HEK293 (cell line): ENCODE results near the gene CRABP2.

ENCODE experiments used
- CTCF ChIA-PET: fragments of 350-600 bp; formaldehyde crosslinking; extraction: SDS; loops from one replicate; lab custom pipeline; 2021; ENCODE audit warnings: antibody characterized with exemption; lab: Yijun Ruan, JAX
- POLR2A ChIA-PET: fragments of 300-600 bp; formaldehyde crosslinking; extraction: SDS; loops from one replicate; lab custom pipeline; 2020; ENCODE audit warnings: antibody characterized with exemption, inconsistent platforms; lab: Yijun Ruan, JAX
- H3K27ac ChIP-seq: fragments of 200-500 bp; sonication (Bioruptor generic); 2 replicates; pipeline ENCODE4 v1.5.1; 2014; ENCODE audit warnings: low read depth, low read length, control low read depth, inconsistent platforms; ENCODE audit errors: extremely low read depth
- H3K36me3 ChIP-seq, 2 experiments: fragments of 200-500 bp in 1 of 2; sonication (Bioruptor generic) in 1 of 2; 1 replicate in 1 of 2; 2 replicates in 1 of 2; pipeline ENCODE4 v1.5.1; 2014 to 2017; ENCODE audit warnings: inconsistent platforms in 2 of 2, low read length in 2 of 2; ENCODE audit not compliant: control insufficient read depth in 2 of 2, insufficient read depth in 1 of 2
- H3K4me1 ChIP-seq: fragments of 200-500 bp; sonication (Bioruptor generic); 2 replicates; pipeline ENCODE4 v1.5.1; 2014; ENCODE audit warnings: mild to moderate bottlenecking, low read length, inconsistent platforms; ENCODE audit not compliant: control insufficient read depth, insufficient read depth
- H3K4me3 ChIP-seq: 2 replicates; pipeline ENCODE4 v1.5.1; 2011; ENCODE audit warnings: low read depth, mild to moderate bottlenecking, control low read depth, low read length, moderate library complexity
- H3K9me3 ChIP-seq: fragments of 200-500 bp; sonication (Bioruptor generic); 2 replicates; pipeline ENCODE4 v1.5.1; 2014; ENCODE audit warnings: low read depth, low read length, inconsistent platforms; ENCODE audit not compliant: control insufficient read depth, insufficient read depth
- EGR2 ChIP-seq: fragments of 450-650 bp; formaldehyde crosslinking; IDR thresholded peaks from 2 replicates; pipeline ENCODE4 v1.5.1; 2016; ENCODE audit warnings: low read depth, missing biosample characterization, missing genetic modification characterization
- HOXA7 ChIP-seq: sonication (generic); formaldehyde crosslinking; IDR thresholded peaks from 2 replicates; pipeline ENCODE4 v1.8.1; 2022; ENCODE audit warnings: missing genetic modification reagents, borderline replicate concordance
- HOXC10 ChIP-seq: sonication (generic); formaldehyde crosslinking; IDR thresholded peaks from 2 replicates; pipeline ENCODE4 v1.8.1; 2023; ENCODE audit warnings: mild to moderate bottlenecking, missing genetic modification reagents
- IKZF3 ChIP-seq: fragments of 450-650 bp; IDR thresholded peaks from 2 replicates; pipeline ENCODE4 v1.5.0; 2018; ENCODE audit warnings: missing biosample characterization, mild to moderate bottlenecking, missing genetic modification characterization, moderate library complexity
- KLF8 ChIP-seq: fragments of 450-650 bp; formaldehyde crosslinking; IDR thresholded peaks from 2 replicates; pipeline ENCODE4 v1.5.1; 2016; ENCODE audit warnings: missing biosample characterization, missing genetic modification characterization
- OSR2 ChIP-seq: fragments of 450-650 bp; formaldehyde crosslinking; IDR thresholded peaks from 2 replicates; pipeline ENCODE4 v1.5.1; 2016; ENCODE audit warnings: missing biosample characterization, missing genetic modification characterization
- SETDB1 ChIP-seq: IDR thresholded peaks from one replicate; pipeline ENCODE4 v1.6.1; 2017; ENCODE audit warnings: mild to moderate bottlenecking, low read length, moderate library complexity, mixed read lengths; ENCODE audit not compliant: insufficient read length
- SP7 ChIP-seq: fragments of 450-650 bp; formaldehyde crosslinking; IDR thresholded peaks from 2 replicates; pipeline ENCODE4 v1.5.1; 2016; ENCODE audit warnings: missing biosample characterization, missing genetic modification characterization
- ZBTB17 ChIP-seq: fragments of 450-650 bp; formaldehyde crosslinking; IDR thresholded peaks from 2 replicates; pipeline ENCODE4 v1.5.1; 2016; ENCODE audit warnings: missing biosample characterization, missing genetic modification characterization
- ZFHX2 ChIP-seq: fragments of 450-650 bp; formaldehyde crosslinking; conservative IDR thresholded peaks from 2 replicates; pipeline ENCODE4 v1.5.1; 2016; ENCODE audit warnings: missing biosample characterization, missing genetic modification characterization
- ZNF140 ChIP-seq: fragments of 450-650 bp; formaldehyde crosslinking; IDR thresholded peaks from 2 replicates; pipeline ENCODE4 v1.5.1; 2016; ENCODE audit warnings: missing biosample characterization, missing genetic modification characterization
- ZNF169 ChIP-seq: fragments of 450-650 bp; formaldehyde crosslinking; IDR thresholded peaks from 2 replicates; pipeline ENCODE4 v1.5.1; 2016; ENCODE audit warnings: missing biosample characterization, missing genetic modification characterization
- ZNF175 ChIP-seq: fragments of 450-650 bp; formaldehyde crosslinking; IDR thresholded peaks from 2 replicates; pipeline ENCODE4 v1.5.1; 2016; ENCODE audit warnings: missing biosample characterization, missing genetic modification characterization
- ZNF211 ChIP-seq: fragments of 450-650 bp; formaldehyde crosslinking; IDR thresholded peaks from 2 replicates; pipeline ENCODE4 v1.5.1; 2016; ENCODE audit warnings: low read depth, missing biosample characterization, missing genetic modification characterization
- ZNF221 ChIP-seq: fragments of 450-650 bp; formaldehyde crosslinking; IDR thresholded peaks from 2 replicates; pipeline ENCODE4 v1.5.1; 2017; ENCODE audit warnings: missing biosample characterization, missing genetic modification characterization, borderline replicate concordance
- ZNF23 ChIP-seq: fragments of 450-650 bp; formaldehyde crosslinking; IDR thresholded peaks from 2 replicates; pipeline ENCODE4 v1.5.1; 2016; ENCODE audit warnings: missing biosample characterization, missing genetic modification characterization, borderline replicate concordance
- ZNF292 ChIP-seq: fragments of 450-650 bp; formaldehyde crosslinking; IDR thresholded peaks from 2 replicates; pipeline ENCODE4 v1.5.1; 2016; ENCODE audit warnings: low read depth, missing biosample characterization, missing genetic modification characterization, borderline replicate concordance
- ZNF302 ChIP-seq: fragments of 450-650 bp; formaldehyde crosslinking; IDR thresholded peaks from 2 replicates; pipeline ENCODE4 v1.5.1; 2016; ENCODE audit warnings: missing biosample characterization, missing genetic modification characterization, low read depth
- ZNF341 ChIP-seq: fragments of 450-650 bp; formaldehyde crosslinking; IDR thresholded peaks from 2 replicates; pipeline ENCODE4; 2016; ENCODE audit warnings: low read depth, missing biosample characterization, missing genetic modification characterization
- ZNF423 ChIP-seq: fragments of 450-650 bp; formaldehyde crosslinking; IDR thresholded peaks from 2 replicates; pipeline ENCODE4 v1.5.1; 2016; ENCODE audit warnings: missing biosample characterization, missing genetic modification characterization
- ZNF433 ChIP-seq: fragments of 450-650 bp; formaldehyde crosslinking; IDR thresholded peaks from 2 replicates; pipeline ENCODE4 v1.5.1; 2016; ENCODE audit warnings: missing biosample characterization, missing genetic modification characterization, low read depth
- ZNF561 ChIP-seq: fragments of 450-650 bp; IDR thresholded peaks from 2 replicates; pipeline ENCODE4 v1.5.1; 2018; ENCODE audit warnings: missing biosample characterization, missing genetic modification characterization, borderline replicate concordance
- ZNF624 ChIP-seq: fragments of 450-650 bp; formaldehyde crosslinking; IDR thresholded peaks from 2 replicates; pipeline ENCODE4 v1.5.1; 2017; ENCODE audit warnings: missing biosample characterization, missing genetic modification characterization
- ZNF747 ChIP-seq: fragments of 450-650 bp; formaldehyde crosslinking; IDR thresholded peaks from 2 replicates; pipeline ENCODE4 v1.5.1; 2016; ENCODE audit warnings: missing biosample characterization, missing genetic modification characterization
- ZNF768 ChIP-seq: fragments of 450-650 bp; formaldehyde crosslinking; IDR thresholded peaks from 2 replicates; pipeline ENCODE4 v1.5.1; 2018; ENCODE audit warnings: missing biosample characterization, mild to moderate bottlenecking, missing genetic modification characterization
- ZNF792 ChIP-seq: fragments of 450-650 bp; formaldehyde crosslinking; IDR thresholded peaks from 2 replicates; pipeline ENCODE4 v1.5.1; 2016; ENCODE audit warnings: missing biosample characterization, missing genetic modification characterization
- TF ChIP-seq, protein P1 (sequence below): fragments of 450-650 bp; formaldehyde crosslinking; IDR thresholded peaks from 2 replicates; pipeline ENCODE4 v1.5.1; 2016; ENCODE audit warnings: missing biosample characterization, missing genetic modification characterization
- TF ChIP-seq, protein P2 (sequence below): fragments of 450-650 bp; formaldehyde crosslinking; IDR thresholded peaks from 2 replicates; pipeline ENCODE4 v1.5.1; 2016; ENCODE audit warnings: missing biosample characterization, missing genetic modification characterization
- TF ChIP-seq, protein P3 (sequence below): fragments of 450-650 bp; formaldehyde crosslinking; optimal IDR thresholded peaks from 2 replicates; pipeline ENCODE3; 2016; ENCODE audit warnings: missing biosample characterization, mild to moderate bottlenecking, missing genetic modification characterization
- TF ChIP-seq, protein P4 (sequence below): fragments of 450-650 bp; formaldehyde crosslinking; IDR thresholded peaks from 2 replicates; pipeline ENCODE4 v1.5.1; 2016; ENCODE audit warnings: missing biosample characterization, missing genetic modification characterization
- TF ChIP-seq, protein P5 (sequence below): fragments of 450-650 bp; IDR thresholded peaks from 2 replicates; pipeline ENCODE4 v1.5.1; 2018; ENCODE audit warnings: missing biosample characterization, mild to moderate bottlenecking, missing genetic modification characterization
- TF ChIP-seq, protein P6 (sequence below): fragments of 450-650 bp; formaldehyde crosslinking; IDR thresholded peaks from 2 replicates; pipeline ENCODE4 v1.5.1; 2016; ENCODE audit warnings: missing biosample characterization, missing genetic modification characterization

CRABP2 gene

DNA sequence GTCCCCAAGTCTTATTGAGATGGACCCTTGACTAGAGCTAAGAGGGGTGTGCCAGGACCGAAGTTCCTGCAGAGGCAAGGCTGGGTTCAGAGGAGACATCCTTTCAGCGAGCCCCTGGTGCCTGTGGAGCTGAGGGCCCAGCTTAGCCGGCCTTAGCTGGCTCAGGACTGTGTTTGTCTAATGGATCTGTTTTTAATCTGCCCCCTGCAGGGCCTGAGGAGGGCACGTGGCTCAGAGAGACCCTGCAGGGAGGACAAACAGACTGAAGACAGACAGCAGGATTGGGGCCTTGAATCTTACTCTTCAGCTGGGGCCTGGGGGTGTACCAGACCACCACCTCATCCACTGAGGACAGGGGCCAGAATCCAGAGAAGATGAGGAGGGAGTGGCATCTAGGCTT is 1.6 kb downstream of the CRABP2 start (continued):
- no peak for TF ChIP-seq EGR2 (tag by site-specific recombination)
- no peak for TF ChIP-seq ZNF175 (tag by site-specific recombination)
- no peak for TF ChIP-seq ZNF23 (tag by site-specific recombination)
- no peak for TF ChIP-seq ZNF792 (tag by site-specific recombination)
- TF ChIP-seq, protein P1, sequence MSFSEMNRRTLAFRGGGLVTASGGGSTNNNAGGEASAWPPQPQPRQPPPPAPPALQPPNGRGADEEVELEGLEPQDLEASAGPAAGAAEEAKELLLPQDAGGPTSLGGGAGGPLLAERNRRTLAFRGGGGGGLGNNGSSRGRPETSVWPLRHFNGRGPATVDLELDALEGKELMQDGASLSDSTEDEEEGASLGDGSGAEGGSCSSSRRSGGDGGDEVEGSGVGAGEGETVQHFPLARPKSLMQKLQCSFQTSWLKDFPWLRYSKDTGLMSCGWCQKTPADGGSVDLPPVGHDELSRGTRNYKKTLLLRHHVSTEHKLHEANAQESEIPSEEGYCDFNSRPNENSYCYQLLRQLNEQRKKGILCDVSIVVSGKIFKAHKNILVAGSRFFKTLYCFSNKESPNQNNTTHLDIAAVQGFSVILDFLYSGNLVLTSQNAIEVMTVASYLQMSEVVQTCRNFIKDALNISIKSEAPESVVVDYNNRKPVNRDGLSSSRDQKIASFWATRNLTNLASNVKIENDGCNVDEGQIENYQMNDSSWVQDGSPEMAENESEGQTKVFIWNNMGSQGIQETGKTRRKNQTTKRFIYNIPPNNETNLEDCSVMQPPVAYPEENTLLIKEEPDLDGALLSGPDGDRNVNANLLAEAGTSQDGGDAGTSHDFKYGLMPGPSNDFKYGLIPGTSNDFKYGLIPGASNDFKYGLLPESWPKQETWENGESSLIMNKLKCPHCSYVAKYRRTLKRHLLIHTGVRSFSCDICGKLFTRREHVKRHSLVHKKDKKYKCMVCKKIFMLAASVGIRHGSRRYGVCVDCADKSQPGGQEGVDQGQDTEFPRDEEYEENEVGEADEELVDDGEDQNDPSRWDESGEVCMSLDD (tag by site-specific recombination), result no peak
- TF ChIP-seq ZNF169 (tag by site-specific recombination), result no peak
- TF ChIP-seq ZNF561 (tag by site-specific recombination), result 0 out of 2 replicates have a peak, but pooled peaks have one; percentile 39
- peak; percentile 14; the same call in 1 of the 2 replicates for TF ChIP-seq OSR2 (tag by site-specific recombination)
- TF ChIP-seq ZNF292, result no peak
- no peak for TF ChIP-seq ZNF624 (tag by site-specific recombination)
- no peak for TF ChIP-seq KLF8 (tag by site-specific recombination)
- no peak for TF ChIP-seq ZFHX2 (tag by site-specific recombination)
- no peak for TF ChIP-seq HOXA7
- no peak for TF ChIP-seq ZNF423
- TF ChIP-seq, protein P2, sequence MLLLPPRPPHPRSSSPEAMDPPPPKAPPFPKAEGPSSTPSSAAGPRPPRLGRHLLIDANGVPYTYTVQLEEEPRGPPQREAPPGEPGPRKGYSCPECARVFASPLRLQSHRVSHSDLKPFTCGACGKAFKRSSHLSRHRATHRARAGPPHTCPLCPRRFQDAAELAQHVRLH, result no peak
- no peak for TF ChIP-seq ZNF747 (tag by site-specific recombination)
- TF ChIP-seq HOXC10 (CRISPR knock-in tag), result no peak
- TF ChIP-seq, protein P3, sequence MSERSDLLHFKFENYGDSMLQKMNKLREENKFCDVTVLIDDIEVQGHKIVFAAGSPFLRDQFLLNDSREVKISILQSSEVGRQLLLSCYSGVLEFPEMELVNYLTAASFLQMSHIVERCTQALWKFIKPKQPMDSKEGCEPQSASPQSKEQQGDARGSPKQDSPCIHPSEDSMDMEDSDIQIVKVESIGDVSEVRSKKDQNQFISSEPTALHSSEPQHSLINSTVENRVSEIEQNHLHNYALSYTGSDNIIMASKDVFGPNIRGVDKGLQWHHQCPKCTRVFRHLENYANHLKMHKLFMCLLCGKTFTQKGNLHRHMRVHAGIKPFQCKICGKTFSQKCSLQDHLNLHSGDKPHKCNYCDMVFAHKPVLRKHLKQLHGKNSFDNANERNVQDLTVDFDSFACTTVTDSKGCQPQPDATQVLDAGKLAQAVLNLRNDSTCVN, result no peak
- peak; percentile 58; the same call in 1 of the 2 replicates for TF ChIP-seq IKZF3 (tag by site-specific recombination)
- TF ChIP-seq ZBTB17 (tag by site-specific recombination), result peak; percentile 48; the same call in 1 of the 2 replicates

DNA sequence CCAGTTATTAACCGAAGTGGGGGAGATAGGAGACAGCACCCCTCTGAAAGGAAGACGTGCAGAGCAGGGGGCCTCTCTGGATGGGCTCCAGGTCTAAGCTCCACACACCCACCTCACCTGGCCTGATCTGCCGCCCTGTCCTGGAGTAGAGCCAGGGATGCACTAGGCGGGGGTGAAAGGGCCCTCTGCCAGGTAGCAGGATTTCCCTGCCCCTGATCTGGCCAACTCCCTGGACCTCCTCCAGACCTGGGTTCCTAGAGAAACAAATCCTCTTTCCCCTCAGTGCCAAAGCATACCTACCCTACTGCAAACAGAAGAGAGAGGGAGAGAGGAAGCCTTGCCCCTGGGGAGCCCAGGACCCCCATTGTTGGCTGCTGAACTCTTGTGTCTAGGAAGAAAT is 2.0 kb downstream of the CRABP2 start:
- Histone ChIP-seq H3K9me3 (no peaks in the 10 kb centered on the region), H3K4me1 (peaks cover 9% of the 10 kb centered on the region; the same call in 1 of the 2 replicates), H3K27ac (no peak overlapping the region), H3K36me3 (peaks cover 0 to 29% of the 10 kb centered on the region in 2 experiments; a peak in 1 of 3 replicates), H3K4me3 (no peak overlapping the region)
- POLR2A ChIA-PET, result interaction anchor here (0.5 to 4.9 kb wide), 3 partner anchors 9 to 26 kb away, joined by 4 to 43 read pairs (median 7); partner anchors contain the start of gene NES
- CTCF ChIA-PET, result interaction anchor here (0.7 to 20.2 kb wide), 7 partner anchors 14 to 317 kb away, joined by 3 to 579 read pairs (median 4); no protein-coding TSS in a partner anchor
- TF ChIP-seq, protein P4, sequence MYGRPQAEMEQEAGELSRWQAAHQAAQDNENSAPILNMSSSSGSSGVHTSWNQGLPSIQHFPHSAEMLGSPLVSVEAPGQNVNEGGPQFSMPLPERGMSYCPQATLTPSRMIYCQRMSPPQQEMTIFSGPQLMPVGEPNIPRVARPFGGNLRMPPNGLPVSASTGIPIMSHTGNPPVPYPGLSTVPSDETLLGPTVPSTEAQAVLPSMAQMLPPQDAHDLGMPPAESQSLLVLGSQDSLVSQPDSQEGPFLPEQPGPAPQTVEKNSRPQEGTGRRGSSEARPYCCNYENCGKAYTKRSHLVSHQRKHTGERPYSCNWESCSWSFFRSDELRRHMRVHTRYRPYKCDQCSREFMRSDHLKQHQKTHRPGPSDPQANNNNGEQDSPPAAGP (tag by site-specific recombination), result no peak
- TF ChIP-seq ZNF768 (tag by site-specific recombination), result no peak
- TF ChIP-seq ZNF561 (tag by site-specific recombination), result no peak
- no peak for TF ChIP-seq ZNF302 (tag by site-specific recombination)
- TF ChIP-seq ZNF211 (tag by site-specific recombination), result no peak
- no peak for TF ChIP-seq ZNF341 (tag by site-specific recombination)
- no peak for TF ChIP-seq ZNF433
- TF ChIP-seq, protein P5, sequence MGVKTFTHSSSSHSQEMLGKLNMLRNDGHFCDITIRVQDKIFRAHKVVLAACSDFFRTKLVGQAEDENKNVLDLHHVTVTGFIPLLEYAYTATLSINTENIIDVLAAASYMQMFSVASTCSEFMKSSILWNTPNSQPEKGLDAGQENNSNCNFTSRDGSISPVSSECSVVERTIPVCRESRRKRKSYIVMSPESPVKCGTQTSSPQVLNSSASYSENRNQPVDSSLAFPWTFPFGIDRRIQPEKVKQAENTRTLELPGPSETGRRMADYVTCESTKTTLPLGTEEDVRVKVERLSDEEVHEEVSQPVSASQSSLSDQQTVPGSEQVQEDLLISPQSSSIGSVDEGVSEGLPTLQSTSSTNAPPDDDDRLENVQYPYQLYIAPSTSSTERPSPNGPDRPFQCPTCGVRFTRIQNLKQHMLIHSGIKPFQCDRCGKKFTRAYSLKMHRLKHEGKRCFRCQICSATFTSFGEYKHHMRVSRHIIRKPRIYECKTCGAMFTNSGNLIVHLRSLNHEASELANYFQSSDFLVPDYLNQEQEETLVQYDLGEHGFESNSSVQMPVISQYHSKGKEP (tag by site-specific recombination), result no peak
- no peak for TF ChIP-seq SP7 (tag by site-specific recombination)
- TF ChIP-seq ZNF140 (tag by site-specific recombination), result no peak
- no peak for TF ChIP-seq SETDB1
- TF ChIP-seq, protein P6, sequence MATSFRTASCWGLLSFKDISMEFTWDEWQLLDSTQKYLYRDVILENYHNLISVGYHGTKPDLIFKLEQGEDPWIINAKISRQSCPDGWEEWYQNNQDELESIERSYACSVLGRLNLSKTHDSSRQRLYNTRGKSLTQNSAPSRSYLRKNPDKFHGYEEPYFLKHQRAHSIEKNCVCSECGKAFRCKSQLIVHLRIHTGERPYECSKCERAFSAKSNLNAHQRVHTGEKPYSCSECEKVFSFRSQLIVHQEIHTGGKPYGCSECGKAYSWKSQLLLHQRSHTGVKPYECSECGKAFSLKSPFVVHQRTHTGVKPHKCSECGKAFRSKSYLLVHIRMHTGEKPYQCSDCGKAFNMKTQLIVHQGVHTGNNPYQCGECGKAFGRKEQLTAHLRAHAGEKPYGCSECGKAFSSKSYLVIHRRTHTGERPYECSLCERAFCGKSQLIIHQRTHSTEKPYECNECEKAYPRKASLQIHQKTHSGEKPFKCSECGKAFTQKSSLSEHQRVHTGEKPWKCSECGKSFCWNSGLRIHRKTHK (tag by site-specific recombination), result no peak
- TF ChIP-seq ZNF221 (tag by site-specific recombination), result no peak
